SK-N-SH (cell line): ENCODE results near the gene BAHCC1.

Experiments used
- EP300 ChIP-seq, 2 experiments: IDR thresholded peaks; 2 replicates each; pipeline versions ENCODE4 v1.4.0 to v1.6.1; 2012; ENCODE audit warnings: borderline replicate concordance in 1 of 2, low read depth in 1 of 2, low read length in 1 of 2
- JUND ChIP-seq: IDR thresholded peaks from 2 replicates; pipeline ENCODE4 v1.4.0; 2012
- POLR2AphosphoS5 ChIP-seq: IDR thresholded peaks from 2 replicates; pipeline ENCODE4 v1.6.1; 2012; ENCODE audit warnings: low read depth, low read length
- RAD21 ChIP-seq: IDR thresholded peaks from 2 replicates; pipeline ENCODE4 v1.6.1; 2012; ENCODE audit warnings: mild to moderate bottlenecking, low read length
- YY1 ChIP-seq: IDR thresholded peaks from 2 replicates; pipeline ENCODE4 v1.4.0; 2012; ENCODE audit warnings: low read depth, mild to moderate bottlenecking
- TF ChIP-seq, protein P1 (sequence below): fragments of 200-600 bp; sonication (generic); IDR thresholded peaks from 2 replicates; pipeline ENCODE4 v1.6.1; 2017; ENCODE audit warnings: antibody characterized with exemption, mild to moderate bottlenecking, moderate library complexity

GRCh38 chr17:81515530-81516041, 120.3 kb downstream of the BAHCC1 start:
- TF ChIP-seq, protein P1, sequence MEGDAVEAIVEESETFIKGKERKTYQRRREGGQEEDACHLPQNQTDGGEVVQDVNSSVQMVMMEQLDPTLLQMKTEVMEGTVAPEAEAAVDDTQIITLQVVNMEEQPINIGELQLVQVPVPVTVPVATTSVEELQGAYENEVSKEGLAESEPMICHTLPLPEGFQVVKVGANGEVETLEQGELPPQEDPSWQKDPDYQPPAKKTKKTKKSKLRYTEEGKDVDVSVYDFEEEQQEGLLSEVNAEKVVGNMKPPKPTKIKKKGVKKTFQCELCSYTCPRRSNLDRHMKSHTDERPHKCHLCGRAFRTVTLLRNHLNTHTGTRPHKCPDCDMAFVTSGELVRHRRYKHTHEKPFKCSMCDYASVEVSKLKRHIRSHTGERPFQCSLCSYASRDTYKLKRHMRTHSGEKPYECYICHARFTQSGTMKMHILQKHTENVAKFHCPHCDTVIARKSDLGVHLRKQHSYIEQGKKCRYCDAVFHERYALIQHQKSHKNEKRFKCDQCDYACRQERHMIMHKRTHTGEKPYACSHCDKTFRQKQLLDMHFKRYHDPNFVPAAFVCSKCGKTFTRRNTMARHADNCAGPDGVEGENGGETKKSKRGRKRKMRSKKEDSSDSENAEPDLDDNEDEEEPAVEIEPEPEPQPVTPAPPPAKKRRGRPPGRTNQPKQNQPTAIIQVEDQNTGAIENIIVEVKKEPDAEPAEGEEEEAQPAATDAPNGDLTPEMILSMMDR, result no peak
- TF ChIP-seq POLR2AphosphoS5, result no peak
- TF ChIP-seq JUND, result no peak
- TF ChIP-seq RAD21, result no peak
- no peak for TF ChIP-seq YY1
- TF ChIP-seq EP300 (IDR thresholded peaks at IDR 0.05; ENCODE audit: borderline replicate concordance in 1 of 2, low read depth in 1 of 2, low read length in 1 of 2), result no peak
